Stimulated activated CD8-positive, alpha-beta memory T cell treated with anti-CD3 and anti-CD28 coated beads, Interleukin-7, amount 100 ng/mL, for 24 hours (primary cell): ENCODE data around the gene NDUFA7.

ENCODE experiments used
- DNase-seq: peaks from one replicate; pipeline ENCODE4 v3.0.0-alpha.2; 2020; ENCODE audit warnings: low read depth

The NDUFA7 gene

DNA sequence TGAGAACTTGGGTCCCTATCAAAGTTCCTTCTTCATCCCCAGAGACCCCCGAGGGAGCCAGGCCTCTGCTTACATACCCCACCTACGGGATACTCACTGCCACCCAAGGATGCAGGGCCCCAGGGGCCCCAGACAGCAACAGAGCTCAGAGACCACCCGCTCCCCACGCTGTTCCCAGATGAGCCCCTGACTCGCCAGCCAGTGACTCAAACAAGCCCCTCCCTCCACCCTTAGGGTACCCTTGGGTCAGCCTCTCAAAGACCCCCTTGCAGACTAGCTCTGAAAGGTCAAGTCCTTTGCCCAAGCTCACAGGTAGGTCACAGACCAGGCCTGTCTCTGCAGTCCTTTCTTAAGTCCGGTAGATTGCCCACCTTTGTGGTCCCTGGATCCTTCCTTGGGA, 58.7 kb downstream of the NDUFA7 start:
- no peak for DNase-seq

DNA sequence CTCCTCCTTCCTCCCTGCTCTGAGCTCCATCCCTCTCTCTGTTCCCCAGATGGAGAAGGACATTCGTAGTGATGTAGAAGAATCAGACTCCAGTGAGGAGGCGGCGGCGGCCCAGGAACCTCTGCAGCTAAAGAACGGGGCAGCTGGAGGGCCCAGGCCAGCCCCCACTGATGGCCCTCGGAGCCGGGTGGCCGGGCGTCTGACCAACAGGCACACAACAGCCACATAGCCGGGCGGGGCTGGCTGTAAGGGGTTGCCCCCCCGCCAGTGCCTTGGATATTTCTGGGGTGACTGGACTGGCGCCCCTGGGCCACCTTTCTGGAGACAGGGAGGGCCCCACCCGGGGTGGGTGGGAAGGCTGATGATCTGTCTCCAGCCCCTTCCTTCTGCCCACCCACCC, 59.3 kb downstream of the NDUFA7 start:
- no peak for DNase-seq

DNA sequence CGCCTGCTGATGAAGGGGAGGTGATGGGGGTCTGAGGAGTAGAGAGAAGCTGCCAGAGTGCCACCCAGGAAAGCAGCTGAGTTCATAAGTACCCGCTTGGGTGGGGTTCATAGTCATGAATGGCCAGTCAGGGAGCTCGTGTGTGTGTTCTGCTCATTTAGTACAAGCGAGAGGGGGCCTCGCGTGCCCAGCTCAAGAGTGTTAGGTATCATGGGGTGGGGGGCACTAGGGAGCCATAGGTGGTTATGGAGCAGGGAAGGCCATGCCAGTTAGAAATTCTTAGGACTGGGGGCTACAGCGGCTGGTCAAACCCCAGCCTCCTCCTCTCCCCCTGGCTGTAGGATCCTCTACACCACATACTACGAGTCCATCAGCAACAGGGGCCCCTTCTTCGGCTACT, 59.8 kb downstream of the NDUFA7 start:
- DNase-seq = no peak
